HCT116 (cell line): Measurements from ENCODE around the gene BICRAL. TPM values are rescaled to one million over a fixed set of nuclear protein-coding genes. Genes with fewer than 3 reads are reported as not detected.

Source experiments
- ATAC-seq: fragments of 200-7000 bp; cut with Tn5 transposase; 2 replicates; pipeline ENCODE4 v1.9.1; 2020; ENCODE audit warnings: mild to moderate bottlenecking, moderate library complexity
- BruUV-seq: library from RNA; stranded (reverse); fragments of 400-500 nt; replicated peaks from 2 replicates; lab custom pipeline; 2021; lab: Mats Ljungman, UMichigan
- CTCF ChIA-PET: fragments of 300-600 bp; sonication (Branson Sonifier 250); formaldehyde crosslinking; loops from one replicate; lab custom pipeline; 2021; ENCODE audit warnings: antibody characterized with exemption; lab: Charles Lee
- POLR2A ChIA-PET: fragments of 300-600, 350-600 bp; sonication (Branson Sonifier 250); formaldehyde crosslinking; loops from one replicate; lab custom pipeline; 2021; ENCODE audit warnings: antibody characterized with exemption; lab: Charles Lee
- RAD21 ChIA-PET, 2 experiments: fragments of 300-600 bp; sonication (Branson Sonifier 250); formaldehyde crosslinking; loops; one replicate each; lab custom pipeline; 2023; ENCODE audit warnings: low total read pairs in 2 of 2; ENCODE audit not compliant: uncharacterized antibody in 2 of 2, unreplicated experiment in 2 of 2, low non-redundant PET in 1 of 2; lab: Charles Lee
- DNase-seq: peaks from one replicate; pipeline ENCODE4 v3.0.0-alpha.2; 2010; ENCODE audit warnings: low read depth, low spot score
- H2AFZ ChIP-seq: fragments of 200-600 bp; shearing (Covaris generic), sonication (generic); 2 replicates; pipeline ENCODE4 v1.6.1; 2017; ENCODE audit warnings: low read depth, mixed run types, mixed read lengths, antibody characterized with exemption, low read length; ENCODE audit not compliant: poor library complexity, severe bottlenecking
- H3K27ac ChIP-seq: 2 replicates; pipeline ENCODE4 v1.5.1; 2012; ENCODE audit warnings: low read depth, low read length
- H3K27me3 ChIP-seq: fragments of 200-600 bp; sonication (generic); 2 replicates; pipeline ENCODE4 v1.6.1; 2016; ENCODE audit warnings: mixed run types, low read length, mixed read lengths; ENCODE audit not compliant: insufficient read depth
- H3K36me3 ChIP-seq, 2 experiments: fragments of 200-500 bp in 1 of 2; fragments of 200-600 bp in 1 of 2; sonication (Bioruptor generic) in 1 of 2; sonication (generic) in 1 of 2; 2 replicates each; pipeline versions ENCODE4 v1.5.1 to v1.6.1; 2014 to 2016; ENCODE audit warnings: low read length in 2 of 2, inconsistent platforms in 1 of 2, mixed read lengths in 1 of 2, mixed run types in 1 of 2; ENCODE audit not compliant: insufficient read depth in 2 of 2, control insufficient read depth in 1 of 2
- H3K4me1 ChIP-seq, 2 experiments: fragments of 200-600 bp in 1 of 2; sonication (generic) in 1 of 2; 2 replicates each; pipeline versions ENCODE4 v1.5.1 to v1.6.1; 2012 to 2017; ENCODE audit warnings: low read length in 2 of 2, inconsistent platforms in 1 of 2, mild to moderate bottlenecking in 1 of 2, mixed read lengths in 1 of 2, mixed run types in 1 of 2, moderate library complexity in 1 of 2; ENCODE audit not compliant: insufficient read depth in 2 of 2, control insufficient read depth in 1 of 2
- H3K4me2 ChIP-seq: fragments of 200-600 bp; sonication (generic); 2 replicates; pipeline ENCODE4 v1.6.1; 2017; ENCODE audit warnings: mixed run types, low read length, mixed read lengths
- H3K4me3 ChIP-seq, 2 experiments: fragments of 200-600 bp in 1 of 2; sonication (generic) in 1 of 2; replicated peaks in 1 of 2; 2 replicates each; pipeline ENCODE4 v1.5.1; 2011 to 2016; ENCODE audit warnings: low read length in 2 of 2, control low read depth in 1 of 2, low read depth in 1 of 2, mild to moderate bottlenecking in 1 of 2, mixed read lengths in 1 of 2, mixed run types in 1 of 2
- H3K79me2 ChIP-seq: fragments of 200-600 bp; sonication (generic); 2 replicates; pipeline ENCODE4 v1.6.1; 2017; ENCODE audit warnings: mild to moderate bottlenecking, mixed run types, low read length, moderate library complexity, mixed read lengths; ENCODE audit not compliant: insufficient read depth
- H3K9ac ChIP-seq: fragments of 200-600 bp; sonication (generic); 2 replicates; pipeline ENCODE4 v1.6.1; 2016; ENCODE audit warnings: low read length, mixed read lengths
- H3K9me2 ChIP-seq: fragments of 200-600 bp; sonication (generic), shearing (Covaris generic); 2 replicates; pipeline ENCODE4 v1.6.1; 2017; ENCODE audit warnings: mixed run types, mild to moderate bottlenecking, moderate library complexity; ENCODE audit not compliant: insufficient read depth
- H3K9me3 ChIP-seq, 2 experiments: fragments of 200-500 bp in 1 of 2; fragments of 200-600 bp in 1 of 2; sonication (Bioruptor generic) in 1 of 2; sonication (generic) in 1 of 2; 2 replicates each; pipeline ENCODE4 v1.6.1; 2014 to 2017; ENCODE audit warnings: low read length in 2 of 2, mixed read lengths in 2 of 2, inconsistent platforms in 1 of 2, low read depth in 1 of 2, mild to moderate bottlenecking in 1 of 2, mixed run types in 1 of 2, moderate library complexity in 1 of 2; ENCODE audit not compliant: control insufficient read depth in 1 of 2, insufficient read depth in 1 of 2
- H4K20me1 ChIP-seq: fragments of 200-600 bp; sonication (generic), shearing (Covaris generic); 2 replicates; pipeline ENCODE4 v1.6.1; 2017; ENCODE audit warnings: mixed run types, mild to moderate bottlenecking, moderate library complexity; ENCODE audit not compliant: insufficient read depth
- CBX3 ChIP-seq: IDR thresholded peaks from 2 replicates; pipeline ENCODE4 v1.6.1; 2012; ENCODE audit warnings: low read depth
- CEBPB ChIP-seq: IDR thresholded peaks from 2 replicates; pipeline ENCODE4 v1.6.1; 2012; ENCODE audit warnings: low read depth
- EGR1 ChIP-seq: IDR thresholded peaks from 2 replicates; pipeline ENCODE4 v1.6.1; 2012; ENCODE audit warnings: low read depth
- JUND ChIP-seq: IDR thresholded peaks from 2 replicates; pipeline ENCODE4 v1.6.1; 2012
- MAX ChIP-seq: IDR thresholded peaks from 2 replicates; pipeline ENCODE4 v1.6.1; 2012
- POLR2AphosphoS5 ChIP-seq: IDR thresholded peaks from 2 replicates; pipeline ENCODE4 v1.6.1; 2011; ENCODE audit warnings: mild to moderate bottlenecking, low read depth, low read length, moderate library complexity
- REST ChIP-seq: IDR thresholded peaks from 2 replicates; pipeline ENCODE4 v1.6.1; 2012; ENCODE audit warnings: low read depth
- SIN3A ChIP-seq: IDR thresholded peaks from 2 replicates; pipeline ENCODE4 v1.6.1; 2012; ENCODE audit warnings: low read depth
- SP1 ChIP-seq: IDR thresholded peaks from 2 replicates; pipeline ENCODE4 v1.6.1; 2012; ENCODE audit warnings: low read depth
- TCF7L2 ChIP-seq: IDR thresholded peaks from 2 replicates; pipeline ENCODE4 v1.7.0; 2011; ENCODE audit warnings: borderline replicate concordance, inconsistent platforms; ENCODE audit not compliant: insufficient read depth, insufficient read length; ENCODE audit errors: extremely low read depth
- YY1 ChIP-seq: IDR thresholded peaks from 2 replicates; pipeline ENCODE4 v1.6.1; 2011; ENCODE audit warnings: low read length, low read depth, moderate library complexity, mild to moderate bottlenecking; ENCODE audit not compliant: insufficient replicate concordance; ENCODE audit errors: extremely low read depth
- ZFX ChIP-seq: fragments of 450-650 bp; IDR thresholded peaks from 2 replicates; pipeline ENCODE4 v1.6.1; 2017
- intact Hi-C: fragments of 100-400 bp; cut with micrococcal nuclease; formaldehyde crosslinking; loops from 2 replicates; pipeline ENCODE4 v1.10.0; 2022
- total RNA-seq: library from RNA; stranded (reverse); gene quantifications from one replicate; pipeline ENCODE4 v1.2.1, GENCODE V29; 2021; ENCODE audit not compliant: unreplicated experiment

The BICRAL gene
- total RNA-seq, 1 experiment from 2014 or later, result 14.9 TPM

GRCh38 chr6:42758756-42759430 is 23.0 kb upstream of the BICRAL start:
- DNase-seq, result no peak
- Histone ChIP-seq H3K79me2 (no peaks in the 10 kb centered on the region), H4K20me1 (no peaks in the 10 kb centered on the region), H3K4me2 (no peak overlapping the region), H3K9me2 (no peaks in the 10 kb centered on the region), H2AFZ (no peak overlapping the region), H3K27me3 (no peaks in the 10 kb centered on the region), H3K9ac (no peak overlapping the region), H3K27ac (no peak overlapping the region), H3K9me3 (no peaks in the 10 kb centered on the region), H3K4me1 (peaks cover 4 to 14% of the 10 kb centered on the region in 2 experiments; a peak in 1 of 4 replicates), H3K36me3 (no peaks in the 10 kb centered on the region), H3K4me3 (no peak overlapping the region)
- ChIA-PET CTCF (interaction anchor here (1.1 kb wide), 1 partner anchor 97 kb away, joined by 3 read pairs; no protein-coding TSS in a partner anchor), RAD21 (no interaction called here), POLR2A (interaction anchor here (1.0 kb wide), 1 partner anchor 13 kb away, joined by 3 read pairs; the partner anchor contains the start of gene TBCC)
- intact Hi-C loops, result loop anchor here (5.0 kb wide), 1 partner anchor 253 kb away; the partner anchor contains the start of genes KLHDC3 and MEA1
- BruUV-seq, result no TSS peak
- no peak for ATAC-seq
- no peak for TF ChIP-seq REST
- TF ChIP-seq EGR1, result no peak
- no peak for TF ChIP-seq JUND
- TF ChIP-seq YY1, result no peak
- no peak for TF ChIP-seq SP1
- TF ChIP-seq TCF7L2, result no peak
- no peak for TF ChIP-seq CBX3
- no peak for TF ChIP-seq SIN3A
- TF ChIP-seq CEBPB, result no peak
- TF ChIP-seq ZFX, result no peak
- no peak for TF ChIP-seq POLR2AphosphoS5
- no peak for TF ChIP-seq MAX
